ENCODE data around the gene COPG1. TPM values are rescaled to one million over a fixed set of nuclear protein-coding genes. Genes with fewer than 3 reads are reported as not detected.

The COPG1 gene
- total and polyA plus RNA-seq, 2 experiments from 2014 or later = 50.0 to 106 TPM

GRCh38 chr3:129231331-129232119 is 17.9 kb upstream of the COPG1 start (continued):
- TF ChIP-seq CTCF (conservative IDR thresholded peaks at IDR 0.05; ENCODE audit: low read depth in 2 of 2) (no peak), ZNF331 (CRISPR knock-in tag; IDR thresholded peaks at IDR 0.05; ENCODE audit: low read depth) (no peak), ETS1 (IDR thresholded peaks at IDR 0.05) (no peak), REST (IDR thresholded peaks at IDR 0.05; ENCODE audit: unreplicated experiment) (no peak), CREB1 (CRISPR knock-in tag; IDR thresholded peaks at IDR 0.05; ENCODE audit: low read depth) (no peak), STAT1 (IDR thresholded peaks at IDR 0.05; ENCODE audit: unreplicated experiment) (no peak), ZNF114 (CRISPR knock-in tag; IDR thresholded peaks at IDR 0.05) (no peak), EZH2phosphoT487 (IDR thresholded peaks at IDR 0.05; ENCODE audit: unreplicated experiment) (no peak), POLR2AphosphoS5 (IDR thresholded peaks at IDR 0.05; ENCODE audit: low read depth) (no peak), JUNB (IDR thresholded peaks at IDR 0.05; ENCODE audit: unreplicated experiment) (no peak)

GRCh38 chr3:129233538-129233937 is 15.9 kb upstream of the COPG1 start:
- ATAC-seq = no peak
- H3K27me3 Mint-ChIP-seq (ENCODE audit: insufficient read depth, low read depth, poor library complexity) = peaks cover 13% of the 10 kb centered on the region
- no peak for DNase-seq (ENCODE audit: low spot score)
- no peak overlapping the region for H3K27ac ChIP-seq (ENCODE audit: low read depth)
- H3F3A ChIP-seq (replicated peaks; ENCODE audit: low read depth) = no peaks in the 10 kb centered on the region
- H3K4me1 Mint-ChIP-seq = peaks cover 18% of the 10 kb centered on the region
- no peaks in the 10 kb centered on the region for H3K4me1 ChIP-seq (ENCODE audit: insufficient read depth)
- no peaks in the 10 kb centered on the region for H3K36me3 Mint-ChIP-seq (ENCODE audit: low read depth)
- H3K27ac Mint-ChIP-seq = peak overlapping the region; percentile 20
- H3K4me2 ChIP-seq = no peak overlapping the region
- no peaks in the 10 kb centered on the region for H3K79me2 ChIP-seq (replicated peaks; ENCODE audit: insufficient read depth)
- H3K4me3 ChIP-seq = no peak overlapping the region
- no peaks in the 10 kb centered on the region for H3K9me2 ChIP-seq (ENCODE audit: insufficient read depth)
- no peak overlapping the region for H3K4me3 Mint-ChIP-seq
- H2AFZ ChIP-seq = peak overlapping the region; percentile 66; the same call in 1 of the 2 replicates
- no peaks in the 10 kb centered on the region for H3K27me3 ChIP-seq (ENCODE audit: insufficient read depth)
- no peaks in the 10 kb centered on the region for H3K36me3 ChIP-seq (ENCODE audit: insufficient read depth)
- no peaks in the 10 kb centered on the region for H4K20me1 ChIP-seq (replicated peaks; ENCODE audit: insufficient read depth)
- H3K9me3 Mint-ChIP-seq = no peaks in the 10 kb centered on the region
- TF ChIP-seq EZH2 (IDR thresholded peaks at IDR 0.05; ENCODE audit: low read depth, unreplicated experiment) (no peak), ZNF331 (CRISPR knock-in tag; IDR thresholded peaks at IDR 0.05; ENCODE audit: low read depth) (no peak), ETS1 (IDR thresholded peaks at IDR 0.05) (no peak), CTCF (conservative IDR thresholded peaks at IDR 0.05; ENCODE audit: low read depth in 2 of 2) (no peak), STAT1 (IDR thresholded peaks at IDR 0.05; ENCODE audit: unreplicated experiment) (no peak), JUNB (IDR thresholded peaks at IDR 0.05; ENCODE audit: unreplicated experiment) (no peak), CREB1 (CRISPR knock-in tag; IDR thresholded peaks at IDR 0.05; ENCODE audit: low read depth) (no peak), ZNF114 (CRISPR knock-in tag; IDR thresholded peaks at IDR 0.05) (no peak), POLR2AphosphoS5 (IDR thresholded peaks at IDR 0.05; ENCODE audit: low read depth) (no peak), NANOG (IDR thresholded peaks at IDR 0.05; ENCODE audit: borderline replicate concordance) (no peak)
